CD4-positive, alpha-beta T cell treated with Interleukin-6 for 4 hours (primary cell): ENCODE measurements around the gene RASL11B.
"Not testable (repeated sequence)": the region's sequence is repeated elsewhere in the genome, so short reads cannot be mapped to it uniquely, and the experiment has no call there.

Experiments
- DNase-seq: peaks from one replicate; pipeline ENCODE4 v3.0.0-alpha.2; 2020; ENCODE audit warnings: mixed read lengths

The RASL11B gene, protein sequence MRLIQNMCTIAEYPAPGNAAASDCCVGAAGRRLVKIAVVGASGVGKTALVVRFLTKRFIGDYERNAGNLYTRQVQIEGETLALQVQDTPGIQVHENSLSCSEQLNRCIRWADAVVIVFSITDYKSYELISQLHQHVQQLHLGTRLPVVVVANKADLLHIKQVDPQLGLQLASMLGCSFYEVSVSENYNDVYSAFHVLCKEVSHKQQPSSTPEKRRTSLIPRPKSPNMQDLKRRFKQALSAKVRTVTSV

DNA sequence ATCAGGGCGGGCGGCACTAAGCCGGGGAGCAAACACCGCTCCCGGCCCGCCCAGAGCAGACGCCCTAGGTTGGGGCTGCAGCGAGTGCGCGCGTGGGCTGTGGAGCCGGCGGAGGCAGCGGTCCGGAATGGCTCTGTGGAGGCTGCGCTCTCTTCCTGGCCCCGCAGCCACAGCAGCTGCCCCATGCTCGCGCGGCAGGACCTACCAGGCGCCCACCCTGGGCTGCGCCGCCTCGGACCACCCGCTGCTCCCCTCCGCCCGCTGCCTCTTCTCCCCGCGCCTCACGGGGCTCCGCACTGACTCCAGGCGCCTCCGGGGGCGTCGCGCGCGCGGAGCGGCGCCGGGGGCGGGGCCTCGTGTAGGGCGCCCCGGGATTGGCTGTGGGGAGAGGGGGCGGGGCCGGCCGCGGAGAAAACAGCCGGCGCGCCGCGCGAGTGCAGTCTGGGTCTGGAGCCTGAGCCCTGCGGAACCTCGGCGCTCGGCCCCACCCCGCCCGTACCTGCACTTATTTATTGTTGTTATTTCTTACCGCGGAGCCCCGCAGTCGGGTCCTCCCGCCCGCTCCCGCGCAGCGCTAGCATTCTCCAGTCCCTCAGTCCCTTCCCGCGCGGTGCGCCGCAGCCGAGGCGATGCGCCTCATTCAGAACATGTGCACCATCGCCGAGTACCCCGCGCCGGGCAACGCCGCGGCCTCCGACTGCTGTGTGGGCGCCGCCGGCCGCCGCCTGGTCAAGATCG is at the start of gene RASL11B:
RASL11B (plus strand) TSS at position 439 of the 738 bp plus-strand sequence; CDS start at position 630, 191 bp downstream.
- DNase-seq = peak; percentile 90

DNA sequence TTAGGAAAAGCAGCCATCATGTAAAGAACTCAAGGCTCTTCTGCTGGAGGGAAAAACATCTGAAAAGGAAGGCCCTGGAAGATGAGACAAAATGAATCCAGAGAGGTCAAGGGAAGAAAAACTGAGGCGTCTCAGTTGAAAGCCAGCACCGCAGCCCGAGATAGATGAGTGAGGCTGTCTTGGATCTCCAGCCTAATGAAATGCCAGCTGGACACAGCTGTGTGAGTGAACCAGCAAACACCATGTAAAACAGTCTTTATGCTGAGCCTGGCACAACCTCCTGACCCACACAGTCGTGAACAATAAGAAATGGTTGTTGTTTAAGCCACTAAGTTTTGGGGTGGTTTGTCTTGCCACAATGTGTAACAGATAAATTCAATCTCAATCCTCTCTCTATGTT is 48.6 kb upstream of the RASL11B start:
- DNase-seq = no peak

DNA sequence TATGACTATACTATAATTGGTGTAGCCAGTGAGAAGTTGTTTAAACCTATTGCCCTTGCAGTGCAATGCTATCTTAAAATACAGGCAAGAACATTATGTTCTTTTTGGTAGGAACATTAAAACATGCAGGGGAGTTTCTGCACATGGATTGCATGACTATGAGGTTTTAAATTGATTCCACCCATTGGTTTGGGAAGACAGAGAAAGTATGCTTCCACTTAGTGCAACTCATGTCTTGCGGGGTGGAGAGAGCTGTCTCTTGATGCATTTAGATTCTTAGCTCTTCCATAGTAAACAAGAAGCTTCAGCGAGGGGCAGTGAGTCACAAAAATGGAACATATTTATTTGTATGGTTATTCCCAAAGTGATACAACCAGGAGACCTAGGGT is 39.5 kb upstream of the RASL11B start:
- DNase-seq = no peak

DNA sequence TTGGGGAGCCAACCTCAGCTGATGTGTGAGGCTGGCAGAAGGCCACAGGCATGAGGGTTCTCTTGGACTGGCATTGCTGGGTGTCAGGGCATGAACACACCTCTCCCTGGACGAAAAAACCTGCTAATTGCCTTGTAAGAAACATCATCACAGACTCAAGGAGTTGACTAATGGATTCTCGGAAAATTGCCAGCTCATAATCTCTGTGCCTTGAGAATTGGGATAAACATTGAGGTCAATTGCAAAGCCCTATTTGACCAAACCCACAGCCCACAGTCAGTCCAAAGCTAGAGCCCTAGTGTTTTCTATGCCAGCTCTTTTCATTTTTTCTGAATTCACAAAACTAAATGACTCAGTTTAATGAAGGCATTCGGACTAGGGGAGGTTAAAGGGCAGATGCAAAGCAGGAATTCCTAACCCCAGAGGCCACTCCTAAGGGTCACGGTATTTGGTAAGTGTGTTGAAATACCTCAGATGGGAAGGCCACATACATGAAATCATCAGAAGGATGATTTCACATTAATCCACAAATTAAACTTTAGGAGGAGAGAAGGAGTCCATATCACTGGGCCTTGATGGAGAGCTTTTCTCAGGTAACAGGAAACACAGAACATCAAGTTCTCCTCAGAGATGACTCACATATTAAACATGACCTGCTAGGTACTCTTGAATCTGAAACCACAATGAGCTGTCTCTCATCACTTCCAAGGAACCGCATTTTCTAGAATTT is 39.0 kb upstream of the RASL11B start:
- DNase-seq = no peak

DNA sequence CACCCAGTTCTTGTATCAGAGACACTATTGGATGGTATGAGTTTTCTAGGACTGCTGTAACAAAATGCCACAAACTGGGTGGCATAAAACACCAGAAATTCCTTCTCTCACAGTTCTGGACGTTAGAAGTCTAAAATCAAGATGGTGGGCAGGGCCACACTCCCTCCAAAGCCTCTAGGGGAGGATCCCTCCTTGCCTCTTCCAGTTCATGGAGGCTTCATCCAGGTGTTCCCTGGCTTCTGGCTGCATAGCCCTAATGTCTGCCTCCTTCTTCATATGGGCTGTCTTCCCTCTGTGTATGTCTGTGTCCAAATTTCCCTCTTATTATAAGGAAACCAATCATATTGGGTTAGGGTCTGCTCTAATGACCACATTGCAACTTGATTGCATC is 38.4 kb upstream of the RASL11B start:
- DNase-seq = no peak

DNA sequence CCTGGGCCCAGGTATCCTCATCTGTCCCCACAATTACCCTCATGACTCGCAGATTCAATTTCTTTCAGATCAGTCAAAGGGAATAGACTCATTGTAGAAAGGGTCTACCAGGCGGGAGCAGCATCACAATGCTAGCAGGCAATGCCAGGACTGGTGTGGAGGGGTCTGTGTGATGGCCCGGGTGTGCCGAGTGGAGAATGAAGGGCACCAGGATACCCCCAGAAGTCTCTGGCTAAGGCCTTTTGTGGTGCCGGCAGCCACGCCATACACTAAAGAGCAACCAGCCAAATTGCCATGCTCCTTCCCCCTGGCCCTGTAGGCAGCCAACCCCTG is 37.9 kb upstream of the RASL11B start:
- DNase-seq = no peak

DNA sequence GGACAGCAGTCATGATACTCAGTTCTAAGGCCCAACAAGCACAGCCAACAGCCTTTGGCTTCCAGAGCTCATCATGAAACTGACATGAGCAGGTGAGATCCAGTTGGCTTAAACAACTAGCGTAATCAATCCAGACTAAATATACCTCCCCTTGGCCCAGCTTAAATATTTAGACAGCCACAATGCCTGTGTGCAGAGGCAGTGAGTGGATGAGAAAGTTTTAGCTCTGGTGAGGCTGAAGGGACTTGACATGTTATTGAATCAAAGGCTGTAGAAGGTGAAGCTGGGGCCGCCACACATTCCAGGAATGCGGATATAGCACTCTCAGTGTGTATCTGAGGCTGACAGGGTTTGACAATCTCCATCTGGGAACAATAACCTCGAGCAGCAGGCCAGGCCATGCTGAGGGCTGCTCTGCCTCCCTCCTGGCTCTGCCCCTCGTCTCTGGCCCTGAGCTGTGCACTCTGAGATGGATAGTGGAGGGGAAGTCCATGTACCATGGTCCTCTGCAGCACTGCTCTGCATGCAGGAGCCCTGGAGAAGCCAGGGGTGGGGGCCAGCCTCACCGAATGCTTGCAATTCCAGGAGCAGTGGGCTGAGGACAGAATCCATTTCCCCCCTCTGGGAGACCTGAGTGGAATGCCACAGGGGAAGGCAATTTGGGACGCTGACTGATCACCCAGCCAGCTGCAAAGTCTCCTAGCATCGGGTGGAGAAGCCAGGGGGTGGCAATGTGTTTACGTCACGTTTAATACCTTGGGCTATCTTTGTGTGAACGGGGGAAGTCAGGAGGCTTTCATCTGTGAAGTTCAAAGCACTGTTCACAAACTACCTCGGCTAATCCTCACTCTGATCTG is 37.3 kb upstream of the RASL11B start:
- DNase-seq = no peak

DNA sequence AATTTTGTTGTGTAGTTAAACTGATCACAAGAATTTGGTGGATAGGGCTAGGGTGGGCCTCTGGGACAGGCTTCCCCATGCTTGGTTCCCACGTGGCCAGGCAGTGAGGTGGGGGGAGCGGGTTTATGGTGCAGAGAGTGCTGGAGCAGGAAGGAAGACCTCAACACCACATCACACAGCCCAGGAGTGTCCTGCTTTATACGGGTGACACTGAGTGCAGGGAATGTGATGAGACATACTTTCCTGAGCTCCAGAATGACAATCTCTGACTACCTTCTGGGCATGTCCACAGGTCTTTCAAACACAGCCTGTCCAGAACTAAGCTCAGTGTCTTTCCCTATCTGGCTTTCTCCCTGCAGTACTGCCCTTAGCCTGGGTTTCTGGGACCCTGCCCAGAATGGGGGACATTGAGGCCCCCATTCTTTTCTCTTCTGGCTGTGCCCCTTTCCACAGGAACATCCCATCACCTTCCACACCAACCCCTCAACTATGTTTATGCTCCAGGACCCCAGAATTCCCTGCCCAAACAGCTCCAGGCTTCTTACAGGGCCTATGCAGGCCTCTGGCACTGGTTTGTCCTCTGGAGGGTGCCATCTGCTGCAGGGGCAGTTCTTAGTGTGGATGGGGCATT is 36.5 kb upstream of the RASL11B start:
- no peak for DNase-seq

DNA sequence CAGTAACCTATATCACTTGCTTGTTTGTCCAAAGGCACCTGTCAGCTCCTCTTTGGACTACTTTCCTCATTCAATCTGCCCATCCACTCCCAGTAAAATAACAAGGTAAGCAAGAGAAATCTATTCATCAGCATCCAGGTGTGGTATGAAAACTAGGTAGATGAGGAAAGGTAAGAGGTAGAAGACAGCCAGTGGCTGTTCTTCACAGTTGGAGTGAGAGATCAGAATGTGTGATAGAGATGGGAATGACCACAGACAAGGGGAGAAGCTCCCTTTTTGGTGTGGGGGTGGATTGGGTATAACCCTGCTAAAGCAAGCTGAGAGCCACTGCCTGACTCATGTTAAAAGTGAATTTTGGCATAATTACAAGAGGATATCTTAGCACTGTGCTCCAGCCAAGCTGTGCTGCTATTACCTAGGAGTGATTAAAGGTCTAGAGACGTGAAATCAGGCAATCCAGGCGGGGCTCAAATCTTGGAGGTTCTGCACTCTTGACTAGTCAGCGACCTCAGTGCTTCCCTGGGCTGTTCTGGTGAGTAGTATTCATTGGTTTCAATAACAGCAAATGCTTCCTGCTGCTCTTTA is 28.1 kb upstream of the RASL11B start:
- no peak for DNase-seq

DNA sequence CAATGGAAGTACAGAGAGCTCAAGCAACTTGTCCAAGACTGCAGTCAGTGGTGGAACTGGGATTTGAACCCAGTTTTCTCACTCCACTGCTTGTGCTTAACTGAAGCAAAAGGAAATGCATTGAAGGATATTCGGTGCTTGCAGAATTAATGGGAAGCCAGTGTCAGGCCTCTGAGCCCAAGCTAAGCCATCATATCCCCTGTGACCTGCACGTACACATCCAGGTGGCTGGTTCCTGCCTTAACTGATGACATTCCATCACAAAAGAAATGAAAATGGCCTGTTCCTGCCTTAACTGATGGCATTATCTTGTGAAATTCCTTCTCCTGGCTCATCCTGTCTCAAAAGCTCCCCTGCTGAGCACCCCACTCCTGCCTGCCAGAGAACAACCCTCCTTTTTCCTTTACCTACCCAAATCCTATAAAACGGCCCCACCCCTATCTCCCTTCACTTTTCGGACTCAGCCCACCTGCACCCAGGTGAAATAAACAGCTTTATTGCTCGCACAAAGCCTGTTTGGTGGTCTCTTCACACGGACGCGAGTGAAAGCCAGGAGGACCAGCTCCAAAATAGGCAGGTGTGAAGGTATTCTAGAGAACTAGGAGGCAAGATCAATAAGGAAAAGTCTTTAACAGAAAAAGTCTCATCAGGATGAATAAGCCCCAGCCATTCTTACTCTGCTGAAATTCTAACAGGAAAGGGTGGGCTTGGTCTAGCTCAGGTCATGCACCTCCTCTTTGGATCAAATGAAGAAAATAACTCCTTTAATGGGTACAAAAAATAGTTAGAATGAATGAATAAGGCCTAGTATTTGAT is 27.3 kb upstream of the RASL11B start:
- DNase-seq = not testable (repeated sequence)

DNA sequence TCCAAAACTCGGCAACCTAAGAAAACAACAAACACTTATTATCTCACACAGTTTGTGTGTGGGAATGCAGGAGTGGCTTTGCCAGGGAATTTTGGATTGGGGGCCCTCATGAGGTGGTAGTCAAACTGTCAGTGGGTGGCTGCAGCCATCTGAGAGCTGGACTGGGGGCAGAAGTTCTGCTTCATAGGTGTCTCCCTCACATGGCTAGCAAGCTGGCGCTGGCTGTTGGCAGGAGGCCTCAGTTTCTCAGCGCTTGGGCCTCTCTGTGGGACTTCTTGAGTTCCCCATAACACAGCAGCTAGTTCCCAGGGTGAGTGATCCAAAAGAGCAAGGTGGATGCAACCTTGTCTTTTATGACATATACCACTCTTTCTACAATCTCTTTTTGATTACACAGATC is 26.0 kb upstream of the RASL11B start:
- DNase-seq = no peak

DNA sequence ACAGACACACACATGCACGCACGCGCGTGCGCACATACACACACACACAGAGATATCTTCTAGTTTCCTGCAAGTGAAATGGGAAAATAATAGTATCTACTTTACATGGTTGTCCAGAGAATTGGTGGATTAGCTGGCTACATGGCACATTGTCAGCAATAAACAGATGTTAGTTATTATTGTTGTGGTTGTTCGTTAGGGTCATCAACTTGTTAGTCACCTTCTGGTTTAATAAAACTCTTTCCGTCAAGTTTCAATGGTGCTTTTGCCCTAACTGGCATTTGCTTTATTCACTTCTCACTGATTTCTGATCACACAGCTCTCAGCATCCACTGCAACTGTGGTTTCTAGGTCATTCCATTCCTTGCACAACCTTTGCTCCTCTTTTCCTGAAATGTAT is 25.4 kb upstream of the RASL11B start:
- DNase-seq = no peak

DNA sequence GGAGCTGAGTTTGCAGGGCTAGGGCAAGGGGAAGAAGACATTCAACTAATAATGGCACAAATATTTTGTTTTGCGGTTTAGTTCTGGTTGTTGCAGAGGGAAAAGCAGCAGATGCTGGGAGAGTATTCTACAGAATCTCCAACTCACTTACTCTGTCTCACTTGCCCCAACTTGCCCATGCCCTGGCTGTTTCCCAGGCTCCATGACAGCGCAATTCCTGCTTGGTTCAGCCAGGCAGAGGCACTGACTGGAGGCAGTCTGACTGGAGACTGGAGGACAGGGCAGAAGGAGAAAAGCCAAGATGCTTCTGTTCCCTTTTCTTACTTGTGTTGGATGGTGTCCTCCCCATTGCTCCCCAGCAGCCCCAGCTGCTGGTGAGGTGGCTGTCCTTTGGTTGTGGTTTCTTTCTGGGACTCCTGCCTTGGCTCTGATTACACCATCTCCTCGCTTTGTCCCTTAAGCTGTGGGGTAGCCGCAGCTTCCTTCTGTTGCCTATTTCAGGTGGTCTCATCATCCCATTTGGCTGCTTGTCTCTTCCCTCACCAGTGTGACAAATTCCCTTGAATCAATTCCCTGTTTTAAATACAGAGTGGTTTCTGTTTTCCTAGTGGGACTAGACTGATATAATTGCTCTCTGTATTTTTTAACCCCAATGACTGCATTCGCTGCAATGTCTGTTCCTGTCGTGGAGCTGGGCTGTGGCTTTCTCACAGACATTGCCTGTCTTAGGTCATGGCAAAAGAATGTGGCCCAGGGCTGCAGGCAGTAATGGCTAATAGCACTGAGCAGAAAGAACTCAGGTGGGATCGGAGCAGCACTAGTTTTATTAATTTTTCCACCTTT is 24.2 kb upstream of the RASL11B start:
- no peak for DNase-seq

DNA sequence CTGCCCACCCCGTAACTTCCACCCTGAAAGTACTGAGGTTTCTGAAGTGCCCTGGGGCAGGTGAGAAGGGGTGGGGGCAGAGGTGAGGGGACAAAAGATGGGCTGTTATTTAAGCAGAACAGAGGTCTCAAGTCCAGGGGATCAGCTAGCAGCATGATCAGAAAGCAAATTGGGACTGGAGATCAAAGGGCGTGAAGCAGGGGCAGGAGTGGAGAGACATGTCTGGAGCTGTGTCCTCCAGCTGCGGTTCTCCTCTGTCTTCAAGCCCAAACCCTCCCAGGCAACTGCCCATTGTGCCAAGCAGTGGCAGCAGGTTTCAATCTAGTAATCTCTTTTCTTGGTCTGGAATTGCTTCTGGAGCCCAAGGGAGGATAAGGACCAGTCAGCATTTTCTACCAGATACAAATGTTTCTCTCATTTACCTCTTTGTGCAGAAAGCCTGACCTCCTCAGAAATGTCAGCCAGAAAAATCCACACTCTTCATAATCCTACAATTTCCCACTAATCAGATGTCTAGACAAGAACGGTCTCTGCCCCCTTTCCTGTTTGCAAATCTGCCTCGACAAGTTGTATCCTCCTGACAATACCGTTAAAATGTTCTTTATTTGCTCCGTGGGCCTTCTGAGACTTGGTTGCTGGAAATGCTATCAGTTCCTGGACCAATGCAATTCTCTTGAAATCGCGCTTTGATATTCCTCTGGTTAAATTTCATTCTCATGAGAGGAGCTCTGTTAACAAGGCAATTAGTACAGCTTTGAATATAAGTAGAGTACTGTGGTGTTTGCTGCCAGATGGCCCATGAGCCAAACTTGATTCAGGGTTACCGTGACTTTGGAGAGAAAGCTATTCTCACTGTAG is 23.2 kb upstream of the RASL11B start:
- no peak for DNase-seq

DNA sequence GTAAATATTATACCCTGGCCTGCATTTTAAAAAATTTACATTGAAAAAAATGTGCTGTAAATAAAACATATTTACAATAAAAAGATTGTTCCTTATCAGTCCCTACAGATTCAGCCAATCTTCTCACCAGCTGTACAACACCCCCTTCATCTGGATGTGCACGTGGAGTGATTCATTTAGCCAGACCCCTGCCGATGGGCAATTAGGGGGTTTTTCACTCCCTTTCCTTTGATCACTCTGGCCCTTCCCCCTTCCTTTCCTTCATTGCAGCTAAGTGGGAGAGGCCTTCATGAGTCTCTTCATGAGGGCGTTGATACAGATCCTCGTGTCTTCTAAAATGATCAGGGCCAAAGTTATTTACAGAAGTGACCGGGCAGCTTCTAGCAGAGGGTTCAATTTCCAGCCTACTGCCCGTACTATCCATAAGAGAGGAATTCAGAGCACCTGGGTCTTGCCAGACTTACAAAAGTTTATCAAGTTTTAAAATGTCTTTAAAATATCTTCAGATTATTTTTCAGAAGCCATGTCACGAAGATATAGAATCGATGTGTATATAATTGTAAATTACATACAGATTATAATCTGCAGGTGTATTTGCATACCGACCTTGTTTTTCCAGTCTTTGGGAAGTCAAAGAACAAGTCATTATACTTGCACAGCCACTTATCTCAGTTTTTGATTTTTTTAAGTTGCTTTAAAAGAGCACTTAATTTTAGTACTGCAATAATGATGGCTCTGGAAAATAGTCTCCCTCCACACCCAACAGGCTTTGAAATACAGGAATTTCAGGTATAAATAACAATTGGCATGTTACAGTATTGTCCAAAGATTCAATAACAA is 21.4 kb upstream of the RASL11B start:
- no peak for DNase-seq

DNA sequence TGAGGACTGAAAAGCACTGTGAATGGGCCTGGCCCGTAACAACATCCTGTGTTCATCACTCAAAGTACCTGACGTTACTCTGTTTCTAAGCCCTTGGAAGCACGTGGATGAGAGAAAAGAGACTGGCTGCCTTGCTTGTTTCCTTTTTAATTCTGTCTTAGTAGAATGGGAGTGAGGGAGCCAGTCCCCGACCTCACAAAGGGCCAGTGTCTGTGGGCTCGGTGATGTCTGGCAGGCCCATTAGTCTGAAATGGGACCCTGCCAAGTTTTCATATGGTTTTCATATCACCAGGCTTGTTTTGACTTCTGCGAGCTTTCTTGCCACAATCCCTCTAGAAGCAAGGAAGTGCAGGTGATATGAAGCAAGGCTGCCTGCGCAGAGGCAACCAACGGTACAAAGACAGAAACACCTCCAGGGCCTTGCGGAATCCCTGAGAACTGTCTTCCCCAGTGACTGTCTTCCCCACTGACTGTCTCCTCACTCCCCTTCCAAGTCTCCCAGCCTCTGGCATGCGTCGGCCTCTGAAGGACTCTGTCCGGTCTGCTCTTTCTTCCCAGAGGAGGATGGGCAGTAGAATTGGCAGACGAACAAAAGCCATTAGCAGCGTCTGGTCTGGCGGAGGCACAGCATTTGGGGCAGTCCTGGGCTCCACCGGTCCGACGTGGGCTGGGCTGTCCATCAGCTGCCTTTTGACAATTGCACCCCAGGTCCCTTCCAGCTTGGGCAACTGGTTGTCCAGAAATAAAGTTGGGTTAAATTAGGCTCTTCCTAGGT is 20.2 kb upstream of the RASL11B start:
- DNase-seq = no peak

DNA sequence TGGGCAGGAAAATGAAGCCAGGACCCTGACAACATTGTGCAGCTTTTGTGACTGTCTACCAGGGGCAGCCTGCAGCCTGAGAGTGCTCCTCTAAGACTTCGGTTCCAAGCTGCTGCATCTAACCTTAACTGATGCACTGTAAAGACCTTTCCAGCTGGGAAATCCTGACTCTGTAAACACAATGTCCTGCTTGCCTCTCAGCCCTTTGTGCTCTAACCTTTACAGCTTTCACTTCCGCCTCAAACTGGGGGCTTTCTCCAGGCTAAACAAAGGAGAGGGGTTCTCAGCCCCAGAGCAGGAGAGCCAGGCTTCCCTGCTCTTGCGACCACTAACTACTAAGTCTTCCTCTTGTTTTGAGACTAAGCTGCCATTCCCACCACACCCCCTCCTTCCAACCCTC is 19.3 kb upstream of the RASL11B start:
- DNase-seq = no peak

DNA sequence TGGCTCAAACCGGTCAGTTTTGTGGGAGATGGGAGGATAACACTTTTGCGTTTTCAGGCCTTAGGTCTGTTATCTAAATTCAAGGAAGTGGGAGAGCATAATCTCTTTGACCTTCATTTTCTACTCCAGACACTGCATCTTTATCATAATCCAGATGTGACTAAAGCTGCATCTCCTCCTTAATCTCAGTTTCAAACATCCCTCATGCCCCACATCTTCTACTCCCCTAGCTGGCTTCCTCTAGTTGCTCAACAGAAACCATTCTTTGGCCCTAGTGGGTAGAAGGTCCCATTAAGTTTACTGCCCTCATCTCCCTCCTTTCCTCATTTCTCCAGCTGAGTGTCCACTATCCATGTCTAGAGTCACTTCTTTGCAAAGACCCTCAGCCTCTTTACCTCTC is 18.8 kb upstream of the RASL11B start:
- DNase-seq = no peak
